ENCODE data around the gene DRAM2.

Gene DRAM2

DNA sequence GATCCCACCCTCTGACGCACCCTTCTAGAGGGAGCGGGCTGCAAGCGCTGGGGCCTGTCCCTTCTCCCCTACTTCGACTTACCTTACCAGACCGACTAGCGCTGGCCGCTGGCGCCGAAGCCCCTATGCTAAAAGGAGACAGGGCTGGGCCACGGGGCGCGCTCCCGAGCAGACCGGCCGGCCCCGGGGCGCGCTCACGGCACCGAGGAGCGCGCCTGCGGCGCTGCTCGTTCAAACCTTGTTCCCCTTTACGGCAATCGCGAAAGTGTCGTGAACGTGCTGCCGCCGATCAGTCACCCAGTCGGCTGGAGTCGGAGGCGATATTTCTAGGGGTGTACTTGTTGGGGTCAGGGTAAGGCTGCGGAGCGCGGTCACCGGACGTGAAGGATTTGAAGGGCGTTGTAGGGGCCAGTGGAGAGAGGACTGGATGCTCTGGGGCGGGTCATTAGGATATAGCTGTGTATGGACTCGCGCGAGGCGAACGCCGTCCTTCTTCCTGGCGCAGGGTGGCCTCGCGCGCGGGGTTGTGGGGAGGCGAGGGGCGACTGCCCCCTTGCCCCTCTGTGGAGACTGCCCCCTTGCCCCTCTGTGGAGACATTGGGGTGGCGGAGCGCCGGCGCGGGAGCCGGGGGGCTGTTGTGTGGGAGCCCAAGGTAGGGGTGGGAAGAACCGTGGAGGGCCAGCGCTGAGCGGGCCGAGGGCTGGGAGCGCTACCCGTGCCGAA, at the start of gene DRAM2, which contains the start of gene CEPT1:
Gene DRAM2 (minus strand): TSS at position 138 of the 724 bp plus-strand sequence. CDS start 8,539 bp downstream, outside the sequence.
Gene CEPT1 (plus strand): TSS at position 268 of the 724 bp plus-strand sequence. CDS start 7,492 bp downstream, outside the sequence.
- DNase-seq = peak; percentile 97

DNA sequence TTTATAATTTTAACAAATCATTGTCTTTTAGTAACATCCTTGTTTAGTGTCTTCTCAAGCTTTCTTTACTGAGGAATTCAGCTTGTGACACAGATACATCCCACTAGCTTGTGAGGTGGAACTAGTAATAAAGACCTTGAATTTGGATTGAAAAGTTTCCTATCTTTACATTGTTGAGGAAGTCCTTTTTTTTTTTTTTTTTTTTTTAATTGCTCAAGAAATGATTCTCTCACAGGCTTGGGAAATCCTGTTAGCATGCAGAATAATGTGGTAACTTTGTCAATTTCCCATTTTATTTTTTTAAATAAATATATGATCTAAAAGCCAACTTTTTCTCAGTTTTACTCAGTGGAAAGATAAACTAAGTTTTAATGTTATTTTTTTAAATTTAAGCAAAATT, 44.8 kb upstream of the DRAM2 start:
- no peak for DNase-seq

- no peak for DNase-seq
Observed at GRCh38 chr1:111183308-111184069, 43.6 kb upstream of the DRAM2 start.

DNA sequence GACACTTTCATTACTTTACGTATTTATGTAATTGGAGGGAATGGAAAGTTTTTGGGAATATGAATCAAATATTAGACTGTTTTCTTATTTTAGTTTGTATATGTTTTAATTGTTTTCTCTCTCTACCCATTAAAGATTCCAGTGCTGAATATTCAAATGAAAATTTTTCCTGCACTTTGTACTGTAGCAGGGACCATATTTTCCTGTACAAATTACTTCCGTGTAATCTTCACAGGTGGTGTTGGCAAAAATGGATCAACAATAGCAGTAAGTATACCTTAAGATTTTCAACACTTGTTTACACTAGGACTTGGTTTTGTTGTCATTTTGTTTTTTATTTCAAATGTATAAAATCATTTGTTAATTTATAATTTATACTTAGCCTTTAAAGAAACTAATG, 42.2 kb upstream of the DRAM2 start:
- DNase-seq = no peak

DNA sequence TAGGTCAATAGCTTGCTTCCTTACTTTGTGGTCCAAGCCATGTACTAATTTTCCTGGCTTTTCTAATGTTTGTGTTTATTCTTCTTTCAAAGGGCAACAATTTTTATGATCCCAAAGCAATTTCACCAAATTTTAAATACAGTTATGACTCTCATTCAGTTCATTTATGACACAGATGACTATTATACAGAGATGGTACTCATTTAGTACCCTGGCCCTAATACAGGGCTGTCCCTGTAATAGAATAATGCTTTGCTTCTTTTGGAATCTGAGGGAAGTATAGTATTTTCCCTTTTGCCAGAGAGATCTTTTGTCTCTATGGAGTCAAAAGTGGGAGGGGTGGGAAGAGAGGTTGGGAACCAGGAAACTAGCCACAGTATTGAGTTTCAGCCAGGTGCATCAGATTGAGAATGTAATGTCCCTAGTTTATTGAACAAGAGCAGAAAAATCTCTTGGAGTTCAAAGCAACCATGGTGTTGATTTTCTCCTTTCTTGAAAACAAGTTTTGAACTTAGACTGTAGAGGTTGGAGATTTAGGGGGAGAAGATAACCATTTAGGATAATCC, 40.2 kb upstream of the DRAM2 start:
- DNase-seq = no peak

DNA sequence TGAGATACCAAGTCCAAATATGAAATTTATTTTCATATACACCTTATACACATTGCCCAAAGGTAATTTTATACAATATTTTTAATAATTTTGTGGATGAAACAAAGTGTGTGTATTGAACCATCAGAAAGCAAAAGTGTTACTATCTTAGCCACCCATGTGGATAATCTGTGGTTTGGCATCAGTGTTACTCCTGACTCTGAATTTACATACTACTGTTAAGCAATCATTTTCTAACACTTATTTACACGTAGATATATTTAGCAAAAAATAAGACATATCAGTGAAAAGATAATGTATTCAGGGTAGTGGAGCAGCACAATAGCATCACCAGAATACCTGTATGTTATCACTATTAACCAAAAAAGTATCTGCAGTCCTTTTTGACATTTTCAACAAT, 36.8 kb upstream of the DRAM2 start:
- no peak for DNase-seq

DNA sequence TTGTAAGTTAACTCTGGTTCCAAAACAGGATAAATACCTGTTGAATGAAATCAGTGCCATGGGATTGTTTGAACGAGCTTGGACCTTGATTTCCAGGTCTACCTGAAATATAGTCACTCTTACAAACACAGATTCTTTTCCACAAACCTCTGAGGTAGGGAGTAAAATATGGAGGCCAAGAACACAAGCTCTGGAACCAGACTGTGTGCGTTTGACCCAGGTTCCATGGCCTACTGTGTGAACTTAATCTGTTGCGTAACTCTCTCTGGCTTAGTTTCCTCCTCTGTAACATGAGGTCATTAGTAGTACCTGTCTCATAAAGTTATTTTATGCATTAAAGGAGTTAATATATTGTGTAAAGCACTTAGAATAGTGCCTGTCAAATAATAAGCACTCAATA, 35.5 kb upstream of the DRAM2 start:
- no peak for DNase-seq

DNA sequence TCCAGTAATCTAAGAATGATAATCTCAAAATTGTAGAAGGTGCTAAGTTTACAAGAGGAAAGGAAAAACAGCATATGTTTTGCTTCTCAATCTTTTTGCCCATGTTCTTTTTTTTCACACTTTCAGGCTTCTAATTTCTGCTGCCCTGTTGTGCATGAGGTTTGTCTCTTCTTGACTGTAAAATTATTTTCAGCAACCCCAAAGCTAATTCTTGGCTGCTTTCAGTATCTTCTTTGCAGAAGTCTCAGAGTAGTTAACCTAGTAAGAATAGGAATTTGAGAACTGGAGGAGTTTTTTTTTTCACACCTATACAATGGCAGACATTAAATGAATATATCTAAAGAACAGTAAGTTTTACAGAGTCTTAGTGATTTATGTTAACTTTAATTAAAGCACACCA, 34.2 kb upstream of the DRAM2 start:
- DNase-seq = no peak

DNA sequence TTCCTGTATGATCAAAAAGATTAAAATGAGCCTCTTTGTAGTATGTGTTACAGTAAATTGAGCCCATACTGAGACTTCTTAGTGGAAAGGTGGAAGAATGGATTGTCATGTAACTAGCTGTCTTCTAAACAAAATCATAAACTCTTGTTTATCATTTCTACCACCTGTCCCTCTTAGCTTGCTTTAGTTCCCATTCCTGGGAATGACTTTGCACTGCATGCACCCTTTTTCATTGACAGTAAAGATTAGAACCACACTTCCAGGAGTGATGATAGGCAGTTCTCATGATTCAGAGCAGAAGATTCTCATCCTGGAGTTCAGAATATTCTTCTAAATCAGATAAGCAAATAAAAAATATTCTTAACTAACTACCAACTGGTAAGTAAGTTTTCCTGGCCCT, 32.6 kb upstream of the DRAM2 start:
- no peak for DNase-seq

DNA sequence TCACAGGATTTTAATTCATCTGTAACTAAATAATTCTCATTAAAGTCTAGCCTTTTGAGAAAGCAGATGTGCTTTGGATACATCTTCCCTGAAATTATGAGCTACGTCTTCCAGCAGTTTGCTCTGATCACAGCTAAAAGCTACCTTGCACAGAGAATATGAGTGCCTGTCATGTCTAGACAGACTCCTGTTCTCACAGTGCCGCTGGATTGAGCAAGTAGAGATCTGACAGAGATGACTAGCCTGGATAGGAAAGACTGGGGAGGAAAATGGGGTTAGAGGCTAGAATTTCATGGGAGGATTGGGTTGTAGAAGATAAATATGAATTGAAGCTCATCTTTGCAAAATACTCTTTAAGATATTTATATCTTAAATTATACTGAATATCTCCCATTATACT, 24.3 kb upstream of the DRAM2 start:
- DNase-seq = no peak

- no peak for DNase-seq
Observed at GRCh38 chr1:111163363-111163762, 23.5 kb upstream of the DRAM2 start.

DNA sequence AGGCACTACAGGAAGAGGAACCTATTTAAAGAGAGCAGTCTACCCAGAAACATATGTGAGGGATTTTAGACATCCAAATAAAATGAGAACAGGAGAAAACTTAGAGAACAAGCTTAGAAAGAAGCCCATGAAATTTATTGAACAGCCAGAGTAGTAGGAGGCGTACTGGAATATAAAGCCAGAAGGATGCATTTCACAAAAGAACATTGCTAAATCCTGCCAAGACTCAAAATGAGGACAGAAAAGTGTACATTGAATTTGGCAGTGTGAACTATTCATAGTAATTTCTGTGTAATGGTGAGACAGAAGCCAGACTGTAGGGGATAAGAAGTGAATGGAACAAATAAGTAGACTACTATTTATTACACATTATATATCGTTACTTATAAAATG, 22.6 kb upstream of the DRAM2 start:
- DNase-seq = no peak

- no peak for DNase-seq
Observed at GRCh38 chr1:111161843-111162487, 22.1 kb upstream of the DRAM2 start.

DNA sequence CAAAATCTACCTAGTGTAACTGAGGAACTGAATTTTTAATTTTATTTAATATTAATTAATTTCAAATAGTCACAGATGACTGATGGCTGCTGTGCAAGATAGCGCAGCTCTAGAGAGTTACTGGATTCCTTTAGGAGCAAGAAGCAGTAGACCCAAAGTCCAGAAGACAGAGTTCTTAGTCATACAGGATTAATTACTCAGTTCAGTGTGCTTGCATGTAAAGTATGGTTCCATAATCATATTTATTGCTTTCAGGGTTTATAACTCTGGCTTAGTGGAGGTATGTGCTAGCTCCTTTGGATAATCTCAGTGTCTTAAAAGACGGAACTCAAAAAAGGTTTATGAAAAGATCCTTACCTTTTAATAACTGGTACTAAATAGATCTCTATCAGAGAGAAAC, 17.5 kb upstream of the DRAM2 start:
- no peak for DNase-seq

DNA sequence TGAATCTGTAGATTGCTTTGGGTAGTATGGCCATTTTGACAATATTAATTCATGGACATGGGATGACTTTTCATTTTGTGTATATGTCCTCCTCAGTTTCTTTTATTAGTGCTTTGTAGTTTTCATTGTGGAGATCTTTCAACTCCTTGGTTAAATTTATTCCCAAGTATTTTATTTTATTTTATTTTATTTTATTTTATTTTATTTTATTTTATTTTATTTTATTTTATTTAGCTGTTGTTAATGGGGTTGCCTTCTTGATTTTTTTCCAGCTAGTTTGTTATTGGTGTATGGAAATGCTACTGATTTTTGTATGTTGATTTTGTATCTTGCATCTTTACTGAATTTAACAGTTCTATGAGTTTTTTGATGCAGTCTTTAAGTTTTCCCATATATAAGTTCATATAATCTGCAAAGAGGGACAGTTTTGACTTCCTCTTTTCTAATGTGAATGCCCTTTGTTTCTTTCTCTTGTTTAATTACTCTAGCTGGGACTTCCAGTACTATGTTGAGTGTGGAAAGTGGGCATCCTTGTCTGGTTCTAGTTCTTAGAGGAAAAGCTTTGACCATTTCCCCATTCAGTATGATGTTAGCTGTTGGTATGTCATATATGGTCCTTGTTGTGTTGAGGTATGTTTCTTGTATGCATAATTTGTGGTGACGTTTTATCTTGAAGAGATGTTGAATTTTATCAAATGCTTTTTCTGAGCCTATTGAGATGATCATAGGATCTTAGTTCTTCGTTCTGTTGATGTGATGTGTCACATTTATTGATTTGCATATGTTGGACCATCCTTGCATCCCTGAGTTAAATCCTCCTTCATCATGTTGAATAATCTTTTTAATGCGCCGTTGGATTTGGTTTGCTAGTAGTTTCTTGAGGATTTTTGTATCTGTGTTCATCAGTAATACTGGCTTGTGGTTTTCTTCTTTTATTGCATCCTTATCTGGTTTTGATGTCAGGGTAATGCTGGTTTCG, 14.4 kb upstream of the DRAM2 start:
- DNase-seq = no peak

DNA sequence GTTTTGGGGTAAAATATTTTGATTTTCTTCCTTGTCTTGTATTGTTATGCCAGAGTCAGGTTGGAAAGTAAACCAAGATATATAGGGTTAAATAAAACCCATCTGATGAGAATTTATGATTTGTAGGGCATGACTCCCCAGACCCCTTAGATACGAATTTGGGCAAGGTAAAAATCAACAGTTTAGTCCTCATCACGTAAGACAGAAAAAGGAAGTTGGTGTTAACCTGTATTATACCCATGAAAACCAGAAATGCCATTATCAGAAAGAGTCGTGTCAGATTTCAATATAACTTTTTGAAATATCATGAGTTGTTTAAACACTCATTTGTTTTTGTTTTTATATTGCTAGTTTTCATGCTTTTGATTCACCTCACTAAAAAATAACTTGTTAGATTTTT, 11.9 kb upstream of the DRAM2 start:
- no peak for DNase-seq

DNA sequence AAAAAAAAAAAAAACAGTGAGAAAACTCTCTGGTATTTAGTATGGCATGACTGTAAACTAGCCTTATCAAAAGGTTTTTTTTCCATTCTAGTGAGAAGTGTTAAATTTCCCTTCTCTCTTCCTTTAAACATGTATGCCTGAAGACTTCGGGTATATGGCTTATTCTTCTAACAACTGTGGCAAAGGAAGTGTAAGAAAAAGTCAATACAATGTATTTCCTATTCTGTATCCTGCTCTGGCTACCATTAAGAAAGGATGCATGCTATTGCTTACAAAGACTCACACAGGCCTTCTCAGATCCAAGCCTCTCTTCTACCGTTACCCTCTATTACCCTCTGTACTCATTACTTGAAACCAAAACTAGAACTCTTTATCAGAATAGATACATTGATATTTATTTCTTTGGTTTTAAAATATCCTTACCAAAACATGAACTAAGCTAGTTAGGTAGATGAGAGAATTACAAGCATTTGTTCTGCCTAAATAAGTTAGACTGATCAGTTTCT, 8.5 kb upstream of the DRAM2 start:
- DNase-seq = no peak

- no peak for DNase-seq
Observed at GRCh38 chr1:111147948-111148347, 8.1 kb upstream of the DRAM2 start.

- no peak for DNase-seq
Observed at GRCh38 chr1:111145963-111146768, 6.3 kb upstream of the DRAM2 start.

DNA sequence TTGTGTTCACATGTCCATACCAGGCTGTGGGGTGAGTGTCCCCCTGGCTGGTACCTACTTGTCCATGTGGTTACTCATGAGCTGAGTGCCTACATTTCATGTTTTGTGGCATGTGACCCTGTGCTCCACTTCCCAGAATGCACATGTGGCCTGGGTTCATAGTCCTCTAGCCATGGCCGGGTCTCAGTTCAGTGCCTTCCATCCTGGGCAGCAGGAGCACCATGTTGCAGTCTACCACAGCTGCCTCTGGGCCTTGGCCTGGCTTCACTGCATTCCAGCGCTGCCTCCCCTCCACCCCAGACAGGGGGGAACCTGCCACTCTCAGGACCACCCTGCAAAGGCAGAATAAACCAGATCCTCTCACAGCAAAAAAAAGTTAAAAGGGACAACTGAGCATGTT, 5.6 kb upstream of the DRAM2 start:
- DNase-seq = no peak

GRCh38 chr1:111142356-111142975, 2.6 kb upstream of the DRAM2 start:
- no peak for DNase-seq

All from femur (tissue), 1 donor.